Type B pancreatic cell (in vitro differentiated cells): Measurements from ENCODE around the gene UTP25. TPM values are rescaled to one million over a fixed set of nuclear protein-coding genes. Genes with fewer than 3 reads are reported as not detected.

ENCODE experiments used
- DNase-seq: peaks from one replicate; pipeline ENCODE4 v3.0.0; 2021; ENCODE audit warnings: mixed read lengths; ENCODE audit not compliant: unreplicated experiment; ENCODE audit errors: extremely low spot score
- H3K27ac Mint-ChIP-seq: 2 replicates; pipeline ENCODE4 v1.8.0; 2021; ENCODE audit warnings: mild to moderate bottlenecking, mixed read lengths
- H3K27me3 Mint-ChIP-seq: 2 replicates; pipeline ENCODE4 v1.8.0; 2021; ENCODE audit warnings: mixed read lengths
- H3K36me3 Mint-ChIP-seq: 2 replicates; pipeline ENCODE4 v1.8.0; 2021; ENCODE audit warnings: mixed read lengths
- H3K4me1 Mint-ChIP-seq: one replicate; pipeline ENCODE4 v1.8.0; 2021; ENCODE audit warnings: mixed read lengths; ENCODE audit not compliant: unreplicated experiment
- H3K4me3 Mint-ChIP-seq: 2 replicates; pipeline ENCODE4 v1.8.0; 2021; ENCODE audit warnings: mild to moderate bottlenecking, mixed read lengths
- H3K9me3 Mint-ChIP-seq: 2 replicates; pipeline ENCODE4 v1.8.0; 2021; ENCODE audit warnings: mixed read lengths
- CTCF ChIP-seq: fragments of 200-600 bp; sonication (generic); conservative IDR thresholded peaks from 2 replicates; pipeline ENCODE4 v1.5.0; 2021; ENCODE audit warnings: antibody characterized with exemption, mild to moderate bottlenecking
- total RNA-seq: library from RNA; stranded (reverse); gene quantifications from 2 replicates; pipeline ENCODE4 v1.2.1, GENCODE V29; 2021; ENCODE audit warnings: low replicate concordance

Gene UTP25
- total RNA-seq, 1 donor from 2014 or later, result 9.4 TPM

DNA sequence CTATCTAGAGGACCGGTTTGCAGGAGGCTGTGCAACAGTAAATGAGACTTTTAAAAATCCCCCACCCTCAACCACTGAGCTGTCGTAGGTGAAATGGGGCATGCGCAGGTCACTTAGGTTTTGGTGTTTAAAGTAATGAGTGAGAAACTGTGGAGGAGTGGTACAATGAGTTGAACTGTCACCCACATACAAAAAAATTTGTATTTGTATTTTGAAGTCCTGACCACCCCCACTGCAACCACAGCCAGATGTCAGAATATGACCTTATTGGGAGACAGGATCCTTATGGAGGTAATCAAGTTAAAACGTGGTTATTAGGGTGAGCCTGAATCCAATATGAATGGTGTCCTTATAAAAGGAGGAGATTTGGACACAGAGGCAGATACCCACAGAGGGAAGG is 20.3 kb upstream of the UTP25 start:
- no peak for DNase-seq
- peak overlapping the region; percentile 66 for H3K4me3 Mint-ChIP-seq
- H3K4me1 Mint-ChIP-seq, result peaks cover 11% of the 10 kb centered on the region
- no peaks in the 10 kb centered on the region for H3K36me3 Mint-ChIP-seq
- peaks cover 28% of the 10 kb centered on the region for H3K27me3 Mint-ChIP-seq
- peak overlapping the region; percentile 79 for H3K27ac Mint-ChIP-seq
- no peak for TF ChIP-seq CTCF
- no peaks in the 10 kb centered on the region for H3K9me3 Mint-ChIP-seq

DNA sequence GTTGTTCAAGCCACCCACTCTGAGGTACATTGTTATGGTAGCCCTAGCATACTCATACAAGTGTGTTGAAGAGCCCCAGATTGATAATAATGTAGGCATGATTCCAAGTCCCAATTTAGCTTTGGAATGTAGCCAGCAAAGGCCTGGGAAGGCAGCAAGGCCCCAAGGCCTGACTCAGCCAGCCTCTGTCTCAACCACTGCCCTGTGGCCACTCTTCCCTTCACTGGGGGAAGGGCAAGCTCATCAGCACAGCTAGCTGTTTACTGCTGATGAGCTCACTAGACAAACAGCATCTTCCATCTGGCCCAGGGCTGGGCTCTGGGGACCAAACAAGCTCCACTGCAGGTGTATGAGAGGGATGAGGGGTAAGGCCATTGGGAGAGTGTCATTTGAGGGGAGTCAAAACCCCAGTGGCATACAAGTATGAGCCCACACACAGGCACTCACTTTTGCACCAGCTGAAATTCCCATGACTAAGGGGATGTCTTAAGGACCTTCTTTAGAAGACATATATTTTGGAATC is 19.7 kb upstream of the UTP25 start:
- Mint-ChIP-seq H3K27ac (peak overlapping the region; percentile 19), H3K27me3 (peaks cover 28% of the 10 kb centered on the region)
- no peak for TF ChIP-seq CTCF

GRCh38 chr1:209809611-209810010 is 18.2 kb upstream of the UTP25 start:
- Mint-ChIP-seq H3K9me3 (no peaks in the 10 kb centered on the region), H3K27me3 (peaks cover 18% of the 10 kb centered on the region)
- no peak for DNase-seq

More for the DNA sequence above, 19.7 kb upstream of the UTP25 start:
- Mint-ChIP-seq H3K4me3 (no peak overlapping the region), H3K36me3 (no peaks in the 10 kb centered on the region), H3K4me1 (peaks cover 11% of the 10 kb centered on the region), H3K9me3 (no peaks in the 10 kb centered on the region)
- no peak for DNase-seq

GRCh38 chr1:209810783-209811182 is 17.0 kb upstream of the UTP25 start:
- H3K9me3 Mint-ChIP-seq, result no peaks in the 10 kb centered on the region
- H3K36me3 Mint-ChIP-seq, result no peaks in the 10 kb centered on the region
- peaks cover 10% of the 10 kb centered on the region for H3K27me3 Mint-ChIP-seq
- H3K4me1 Mint-ChIP-seq, result peaks cover 12% of the 10 kb centered on the region
- no peak for TF ChIP-seq CTCF
- no peak overlapping the region for H3K4me3 Mint-ChIP-seq
- no peak overlapping the region for H3K27ac Mint-ChIP-seq
- no peak for DNase-seq

More at GRCh38 chr1:209809611-209810010, 18.2 kb upstream of the UTP25 start:
- Mint-ChIP-seq H3K4me1 (peaks cover 11% of the 10 kb centered on the region), H3K36me3 (no peaks in the 10 kb centered on the region), H3K27ac (no peak overlapping the region), H3K4me3 (no peak overlapping the region)
- TF ChIP-seq CTCF, result no peak

- no peak overlapping the region for H3K27ac Mint-ChIP-seq
Observed at GRCh38 chr1:209813902-209814301, 13.9 kb upstream of the UTP25 start.

More at GRCh38 chr1:209813902-209814301, 13.9 kb upstream of the UTP25 start:
- Mint-ChIP-seq H3K4me3 (no peak overlapping the region), H3K27me3 (peaks cover 4% of the 10 kb centered on the region), H3K9me3 (no peaks in the 10 kb centered on the region), H3K4me1 (peaks cover 7% of the 10 kb centered on the region), H3K36me3 (no peaks in the 10 kb centered on the region)
- no peak for TF ChIP-seq CTCF
- no peak for DNase-seq
